AG04450 (cell line): ENCODE data around the gene GMCL2. TPM values are rescaled to one million over a fixed set of nuclear protein-coding genes. Genes with fewer than 3 reads are reported as not detected.

ENCODE experiments used
- CTCF ChIA-PET: fragments of 300-600, 350-600 bp; formaldehyde crosslinking; extraction: SDS; loops from one replicate; lab custom pipeline; 2022; ENCODE audit warnings: antibody characterized with exemption, inconsistent platforms; lab: Charles Lee
- POLR2A ChIA-PET: fragments of 350-600 bp; formaldehyde crosslinking; extraction: SDS; loops from one replicate; lab custom pipeline; 2021; ENCODE audit warnings: antibody characterized with exemption, inconsistent platforms; lab: Yijun Ruan, JAX
- DNase-seq: peaks from one replicate; pipeline ENCODE4 v3.0.0-alpha.2; 2011; ENCODE audit warnings: low read depth, low spot score
- H3K27ac ChIP-seq: one replicate; pipeline ENCODE4 v1.5.1; 2012; ENCODE audit warnings: low read depth, low read length, control low read depth
- H3K27me3 ChIP-seq: one replicate; pipeline ENCODE4 v1.6.0; 2012; ENCODE audit warnings: low read length; ENCODE audit not compliant: control insufficient read depth, insufficient read depth
- H3K4me3 ChIP-seq: 2 replicates; pipeline ENCODE4 v1.5.1; 2011; ENCODE audit warnings: mild to moderate bottlenecking, low read depth, low read length, control low read depth
- H3K9me3 ChIP-seq: 2 replicates; pipeline ENCODE4 v1.5.1; 2012; ENCODE audit warnings: low read length; ENCODE audit not compliant: control insufficient read depth, insufficient read depth
- polyA plus RNA-seq: library from polyadenylated mRNA; depleted of rRNA; stranded (reverse); fragments of >200 nt; gene quantifications from 2 replicates; pipeline ENCODE4 v1.2.3, GENCODE V29; 2011
- TF ChIP-seq, protein P1 (sequence below): IDR thresholded peaks from 2 replicates; pipeline ENCODE4 v1.5.1; 2011; ENCODE audit warnings: low read depth, low read length, control low read depth, inconsistent platforms

GMCL2 gene
- polyA plus RNA-seq, 1 experiment = not detected

DNA sequence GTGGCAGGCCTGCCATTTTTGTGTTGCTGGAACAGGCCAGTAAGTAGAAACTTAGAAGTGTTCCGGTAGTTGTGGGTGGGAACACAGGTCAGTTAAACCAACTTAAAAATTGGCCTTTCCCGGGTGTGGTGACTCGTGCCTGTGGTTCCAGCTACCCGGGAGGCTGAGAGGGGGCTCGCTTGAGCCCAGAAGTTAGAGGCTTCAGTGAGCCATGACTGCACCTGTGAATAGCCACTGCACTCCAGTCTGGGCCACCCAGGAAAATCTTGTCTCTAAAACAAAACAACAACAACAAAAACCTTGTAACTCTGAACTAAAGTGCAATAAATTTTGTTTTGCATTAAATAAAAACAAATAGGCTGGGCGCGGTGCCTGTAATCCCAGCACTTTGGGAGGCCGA is 32.1 kb downstream of the GMCL2 start:
- ChIA-PET CTCF (interaction anchor here (0.9 to 6.0 kb wide), 3 partner anchors 34 to 548 kb away, joined by 3 to 39 read pairs (median 6); no protein-coding TSS in a partner anchor), POLR2A (interaction anchor here (1.5 kb wide), 1 partner anchor 49 kb away, joined by 4 read pairs; the partner anchor contains the start of gene HNRNPAB)
- Histone ChIP-seq H3K27me3 (no peaks in the 10 kb centered on the region), H3K9me3 (no peaks in the 10 kb centered on the region; the same call in 1 of the 2 replicates), H3K4me3 (no peak overlapping the region), H3K27ac (no peak overlapping the region)
- TF ChIP-seq, protein P1, sequence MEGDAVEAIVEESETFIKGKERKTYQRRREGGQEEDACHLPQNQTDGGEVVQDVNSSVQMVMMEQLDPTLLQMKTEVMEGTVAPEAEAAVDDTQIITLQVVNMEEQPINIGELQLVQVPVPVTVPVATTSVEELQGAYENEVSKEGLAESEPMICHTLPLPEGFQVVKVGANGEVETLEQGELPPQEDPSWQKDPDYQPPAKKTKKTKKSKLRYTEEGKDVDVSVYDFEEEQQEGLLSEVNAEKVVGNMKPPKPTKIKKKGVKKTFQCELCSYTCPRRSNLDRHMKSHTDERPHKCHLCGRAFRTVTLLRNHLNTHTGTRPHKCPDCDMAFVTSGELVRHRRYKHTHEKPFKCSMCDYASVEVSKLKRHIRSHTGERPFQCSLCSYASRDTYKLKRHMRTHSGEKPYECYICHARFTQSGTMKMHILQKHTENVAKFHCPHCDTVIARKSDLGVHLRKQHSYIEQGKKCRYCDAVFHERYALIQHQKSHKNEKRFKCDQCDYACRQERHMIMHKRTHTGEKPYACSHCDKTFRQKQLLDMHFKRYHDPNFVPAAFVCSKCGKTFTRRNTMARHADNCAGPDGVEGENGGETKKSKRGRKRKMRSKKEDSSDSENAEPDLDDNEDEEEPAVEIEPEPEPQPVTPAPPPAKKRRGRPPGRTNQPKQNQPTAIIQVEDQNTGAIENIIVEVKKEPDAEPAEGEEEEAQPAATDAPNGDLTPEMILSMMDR = no peak
- no peak for DNase-seq

DNA sequence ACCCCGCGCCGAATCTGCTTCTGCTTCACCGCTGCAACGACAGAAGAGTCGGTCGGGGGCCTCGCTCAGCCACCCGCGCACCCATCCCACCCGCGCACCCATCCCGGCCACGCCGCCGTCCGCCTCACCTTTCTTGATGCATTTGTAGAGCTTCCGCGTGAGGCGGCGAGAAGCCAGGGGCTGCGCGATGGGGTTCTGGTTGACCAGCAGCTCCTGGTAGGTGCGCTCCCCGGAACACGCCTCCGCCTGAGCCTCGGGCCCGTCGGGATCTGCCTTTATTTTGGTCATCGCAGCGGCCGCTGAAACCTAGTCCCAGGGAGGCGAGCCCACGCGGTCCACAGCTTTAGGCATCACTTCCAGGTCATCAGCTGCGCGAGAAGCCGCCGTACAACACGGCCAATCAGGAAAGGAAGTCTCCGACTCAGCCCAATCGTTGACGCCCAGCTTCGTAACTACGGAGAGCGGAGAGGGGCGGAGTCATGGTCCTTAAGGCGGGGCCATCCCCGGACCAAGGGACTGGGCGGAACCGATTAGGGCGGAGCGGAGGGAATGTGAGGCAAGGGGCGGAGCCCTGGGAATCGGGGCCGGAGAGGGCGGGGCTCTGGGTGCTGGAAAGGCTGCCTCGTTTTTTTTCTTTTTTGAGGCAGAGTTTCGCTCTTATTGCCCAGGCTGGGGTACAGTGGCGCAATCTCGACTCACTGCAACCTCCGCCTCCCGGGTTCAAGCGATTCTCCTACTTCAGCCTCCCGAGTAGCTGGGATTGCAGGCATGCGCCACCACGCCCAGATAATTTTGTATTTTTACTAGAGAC is 33.4 kb downstream of the GMCL2 start, which contains the start of gene NHP2:
Gene NHP2, minus strand, starts transcription at position 356 of the 811 bp plus-strand sequence. Its CDS starts 68 bp downstream, at position 288.
- CTCF ChIA-PET = interaction anchor here (0.7 to 6.0 kb wide), 6 partner anchors 8 to 1014 kb away, joined by 3 to 39 read pairs (median 4); no protein-coding TSS in a partner anchor
- no peaks in the 10 kb centered on the region for H3K27me3 ChIP-seq
- POLR2A ChIA-PET = interaction anchor here (0.8 to 2.0 kb wide), 5 partner anchors 10 to 78 kb away, joined by 3 to 20 read pairs (median 5); partner anchors contain the start of genes HNRNPAB and RMND5B
- H3K4me3 ChIP-seq = peak within 1 kb of the TSS; percentile 61
- H3K9me3 ChIP-seq = no peaks in the 10 kb centered on the region; the same call in 1 of the 2 replicates
- DNase-seq = peak; percentile 98
- TF ChIP-seq, protein P1 = no peak
- H3K27ac ChIP-seq = peak within 1 kb of the TSS; percentile 52

DNA sequence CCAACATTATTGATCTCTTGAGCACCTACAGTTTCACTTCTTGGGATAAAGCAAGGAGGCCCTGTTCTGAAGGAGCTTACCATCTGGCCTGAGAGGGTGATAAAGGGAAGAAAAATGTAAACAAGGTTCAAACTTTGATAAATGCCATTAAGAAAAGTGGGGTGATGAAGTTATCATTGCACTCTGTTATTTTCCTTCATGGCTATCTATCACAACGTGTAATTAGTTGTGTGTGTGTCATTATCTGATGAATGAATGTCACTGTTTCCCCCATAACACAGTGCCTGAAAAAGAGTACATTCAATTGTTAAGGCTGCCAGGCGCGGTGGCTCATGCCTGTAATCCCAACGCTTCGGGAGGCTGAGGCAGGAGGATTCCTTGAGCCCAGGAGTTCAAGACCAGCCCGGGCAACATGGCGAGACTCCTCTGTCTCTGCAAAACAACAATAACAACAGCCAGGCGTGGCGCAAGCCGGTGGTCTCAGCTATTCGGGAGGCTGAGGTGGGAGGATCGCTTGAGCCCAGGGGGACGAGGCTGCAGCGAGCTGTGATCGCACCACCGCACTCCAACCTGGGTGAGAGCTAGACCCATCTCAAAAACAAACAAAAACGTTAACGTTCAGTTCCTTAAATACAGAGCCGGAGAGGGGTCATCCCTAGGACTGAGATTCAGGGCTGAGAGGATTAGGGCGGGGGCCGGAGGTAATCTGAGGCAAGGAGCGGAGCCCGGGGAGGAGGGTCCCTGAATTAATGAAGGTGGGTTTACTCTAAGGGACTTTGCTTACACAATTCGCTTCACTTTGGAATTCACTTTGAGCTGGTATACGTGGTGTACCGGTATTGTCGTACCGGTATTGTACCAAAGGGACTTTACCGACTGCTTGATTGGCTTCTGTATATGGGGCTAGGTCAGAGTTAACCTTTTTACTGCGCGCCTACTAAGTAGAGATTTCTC is 34.4 kb downstream of the GMCL2 start:
- H3K9me3 ChIP-seq = no peaks in the 10 kb centered on the region; the same call in 1 of the 2 replicates
- POLR2A ChIA-PET = interaction anchor here (0.8 to 2.0 kb wide), 5 partner anchors 9 to 77 kb away, joined by 3 to 20 read pairs (median 5); partner anchors contain the start of genes HNRNPAB and RMND5B
- peak overlapping the region; percentile 52 for H3K27ac ChIP-seq
- CTCF ChIA-PET = interaction anchor here (1.0 to 6.0 kb wide), 5 partner anchors 9 to 77 kb away, joined by 3 to 39 read pairs (median 4); no protein-coding TSS in a partner anchor
- no peak for DNase-seq
- H3K4me3 ChIP-seq = peak overlapping the region; percentile 61
- no peaks in the 10 kb centered on the region for H3K27me3 ChIP-seq
- TF ChIP-seq, protein P1 = no peak

DNA sequence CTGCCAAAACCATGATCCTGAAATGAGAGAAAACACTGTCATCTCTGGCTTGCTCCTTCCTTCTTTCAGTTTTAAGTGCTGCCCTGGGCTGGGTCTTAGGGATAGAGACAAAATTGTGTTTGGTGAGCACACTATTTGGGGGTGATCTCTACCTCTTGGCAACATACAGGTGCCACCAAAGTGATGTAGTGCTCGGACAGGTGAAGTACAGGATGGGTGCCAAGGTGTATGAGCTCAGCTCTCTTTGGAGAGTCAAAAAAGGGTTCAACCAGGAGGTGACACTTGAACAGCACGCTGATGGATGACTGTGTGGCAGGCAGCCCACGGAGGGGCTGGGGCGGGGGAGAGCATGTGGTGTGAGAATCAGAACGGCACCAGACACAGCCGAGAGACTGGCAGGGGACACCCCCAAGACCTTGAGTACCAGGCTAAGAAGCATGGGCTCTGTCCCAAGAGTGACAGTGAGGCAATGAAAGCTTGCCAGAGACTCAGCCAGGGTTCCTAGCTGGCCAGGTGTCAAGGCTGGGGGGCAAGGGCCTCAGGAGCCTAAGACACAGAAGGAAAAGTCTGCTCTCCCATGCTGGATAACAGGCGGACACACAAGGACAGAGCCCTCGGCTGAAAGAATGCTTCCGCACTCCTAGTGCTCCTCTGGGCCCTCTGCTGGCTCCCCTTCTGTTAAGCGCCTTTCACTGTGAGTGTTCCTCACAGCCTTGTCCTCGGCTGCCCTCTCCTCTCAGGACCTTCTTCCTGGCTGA is 36.0 kb downstream of the GMCL2 start:
- no peak for DNase-seq
- POLR2A ChIA-PET = no interaction called here
- Histone ChIP-seq H3K9me3 (no peaks in the 10 kb centered on the region; the same call in 1 of the 2 replicates), H3K27me3 (no peaks in the 10 kb centered on the region), H3K4me3 (no peak overlapping the region), H3K27ac (peak overlapping the region; percentile 11)
- CTCF ChIA-PET = interaction anchor here (9.2 kb wide), 1 partner anchor 75 kb away, joined by 104 read pairs; no protein-coding TSS in a partner anchor
- TF ChIP-seq, protein P1 = peak; percentile 18; the same call in 1 of the 2 replicates
